ENCODE measurements around the gene PSD2. TPM values are rescaled to one million over a fixed set of nuclear protein-coding genes. Genes with fewer than 3 reads are reported as not detected.
A peak's percentile ranks its signal among the peaks of the same experiment; 100 is the strongest.

PSD2 gene
- total RNA-seq, 1 experiment from 2014 or later, result 0.79 TPM

- peaks cover 0 to 21% of the 10 kb centered on the region in 2 experiments; a peak in 2 of 4 replicates for H3K4me1 ChIP-seq (ENCODE audit: control insufficient read depth in 1 of 2, insufficient read depth in 2 of 2, low read length in 2 of 2)
- ChIA-PET CTCF (interaction anchor here (1.3 kb wide), 1 partner anchor 61 kb away, joined by 7 read pairs; no protein-coding TSS in a partner anchor), POLR2A (no interaction called here), RAD21 (ENCODE audit: low non-redundant PET in 1 of 2, low total read pairs in 2 of 2, uncharacterized antibody in 2 of 2, unreplicated experiment in 2 of 2) (no interaction called here)
- no peak overlapping the region for H3K9ac ChIP-seq (ENCODE audit: low read length)
- peak overlapping the region; percentile 85; the same call in 1 of the 2 replicates for H3K4me2 ChIP-seq (ENCODE audit: low read length)
- intact Hi-C loops (cut with micrococcal nuclease), result loop anchor here (10.0 kb wide), 2 partner anchors 214 to 306 kb away; no protein-coding TSS in a partner anchor
- TF ChIP-seq CTCF (IDR thresholded peaks at IDR 0.05 in 2 of 3, conservative IDR thresholded peaks at IDR 0.05 in 1 of 3; ENCODE audit: borderline replicate concordance in 1 of 3, insufficient read depth in 1 of 3, low read depth in 2 of 3, low read length in 2 of 3) (no peak), TCF7L2 (IDR thresholded peaks at IDR 0.05; ENCODE audit: borderline replicate concordance, extremely low read depth, insufficient read depth, insufficient read length) (no peak), JUND (IDR thresholded peaks at IDR 0.05) (no peak), YY1 (IDR thresholded peaks at IDR 0.05; ENCODE audit: extremely low read depth, insufficient replicate concordance, low read depth, low read length) (no peak), ZBTB33 (IDR thresholded peaks at IDR 0.05; ENCODE audit: extremely low read depth, insufficient replicate concordance, low read length) (no peak), EZH2 (IDR thresholded peaks at IDR 0.05) (no peak), MAX (IDR thresholded peaks at IDR 0.05) (no peak), SIN3A (IDR thresholded peaks at IDR 0.05; ENCODE audit: low read depth) (no peak), ZFX (IDR thresholded peaks at IDR 0.05) (no peak), SRF (IDR thresholded peaks at IDR 0.05; ENCODE audit: low read depth) (no peak), ATF3 (IDR thresholded peaks at IDR 0.05) (no peak), ELF1 (IDR thresholded peaks at IDR 0.05; ENCODE audit: borderline replicate concordance, low read depth) (no peak), POLR2A (IDR thresholded peaks at IDR 0.05; ENCODE audit: borderline replicate concordance, extremely low read depth, insufficient read depth, insufficient read length) (no peak), ZNF274 (IDR thresholded peaks at IDR 0.05; ENCODE audit: low read depth, low read length) (no peak), CEBPB (IDR thresholded peaks at IDR 0.05; ENCODE audit: low read depth) (no peak), RAD21 (IDR thresholded peaks at IDR 0.05; ENCODE audit: low read depth) (no peak), REST (IDR thresholded peaks at IDR 0.05; ENCODE audit: low read depth) (no peak)
- H3K9me3 ChIP-seq (ENCODE audit: control insufficient read depth in 1 of 2, insufficient read depth in 1 of 2, low read depth in 1 of 2, low read length in 2 of 2), result no peaks in the 10 kb centered on the region
- ATAC-seq, result no peak
- H3K27me3 ChIP-seq (ENCODE audit: insufficient read depth, low read length), result no peaks in the 10 kb centered on the region
- H3K4me3 ChIP-seq (replicated peaks in 1 of 2; ENCODE audit: low read depth in 1 of 2, low read length in 2 of 2), result no peak overlapping the region
- no peak overlapping the region; the same call in 1 of the 2 replicates for H3K27ac ChIP-seq (ENCODE audit: low read depth, low read length)
- no peak overlapping the region for H2AFZ ChIP-seq (ENCODE audit: low read depth, low read length, poor library complexity, severe bottlenecking)
- no peaks in the 10 kb centered on the region for H3K9me2 ChIP-seq (ENCODE audit: insufficient read depth)
- DNase-seq (ENCODE audit: low read depth, low spot score), result no peak
- H4K20me1 ChIP-seq (ENCODE audit: insufficient read depth), result no peaks in the 10 kb centered on the region
- H3K79me2 ChIP-seq (ENCODE audit: insufficient read depth, low read length), result no peaks in the 10 kb centered on the region
- no peaks in the 10 kb centered on the region for H3K36me3 ChIP-seq (ENCODE audit: control insufficient read depth in 1 of 2, insufficient read depth in 2 of 2, low read length in 2 of 2)
- BruUV-seq (replicated peaks), result no TSS peak
Observed at GRCh38 chr5:139848508-139849100, 53.0 kb downstream of the PSD2 start.
